Ascending aorta (tissue), 2 donors: ENCODE data around the gene KATNBL1. TPM values are rescaled to one million over a fixed set of nuclear protein-coding genes. Genes with fewer than 3 reads are reported as not detected.
"Not testable (repeated sequence)": the region's sequence is repeated elsewhere in the genome, so short reads cannot be mapped to it uniquely, and the experiment has no call there.

Experiments
- DNase-seq, 2 donors: peaks; one replicate each; pipeline ENCODE4 v3.0.0-alpha.2; 2019; ENCODE audit warnings: low spot score in 2 of 2
- H3K27ac ChIP-seq, 2 donors: fragments of 200-600 bp; sonication (generic); one replicate each; pipeline ENCODE4 v1.5.1; 2016 to 2017; ENCODE audit warnings: mild to moderate bottlenecking in 1 of 2
- H3K27me3 ChIP-seq: fragments of 200-600 bp; sonication (generic); one replicate; pipeline ENCODE4 v1.5.1; 2017
- H3K36me3 ChIP-seq, 2 donors: fragments of 200-600 bp; sonication (generic); one replicate each; pipeline ENCODE4 v1.5.1; 2016
- H3K4me1 ChIP-seq, 2 donors: fragments of 200-600 bp; sonication (generic); one replicate each; pipeline ENCODE4 v1.5.1; 2016 to 2017; ENCODE audit warnings: mild to moderate bottlenecking in 1 of 2
- H3K4me3 ChIP-seq, 2 donors: fragments of 200-600 bp; sonication (generic); one replicate each; pipeline ENCODE4 v1.5.1; 2016 to 2017; ENCODE audit warnings: mild to moderate bottlenecking in 1 of 2
- H3K9me3 ChIP-seq, 2 donors: fragments of 200-600 bp; sonication (generic); one replicate each; pipeline ENCODE4 v1.5.1; 2016
- intact Hi-C: fragments of 100-400 bp; cut with DNase I; formaldehyde crosslinking; loops from one replicate; pipeline ENCODE4 v1.15.1; 2023
- total RNA-seq: library from RNA; depleted of rRNA; stranded (reverse); fragments of >200 nt; gene quantifications from one replicate; pipeline ENCODE4 v1.1.0, GENCODE V29; 2016
- TF ChIP-seq, protein P1 (sequence below), 3 experiments: fragments of 200-600 bp in 2 of 3; fragments of 450-650 bp in 1 of 3; sonication (generic) in 2 of 3; IDR thresholded peaks; one replicate each; pipeline ENCODE4 v1.5.1; 2016 to 2019; ENCODE audit warnings: antibody characterized with exemption in 3 of 3, mild to moderate bottlenecking in 1 of 3, moderate library complexity in 1 of 3

Gene KATNBL1
- total RNA-seq, 1 donor from 2014 or later, result 34.3 TPM

DNA sequence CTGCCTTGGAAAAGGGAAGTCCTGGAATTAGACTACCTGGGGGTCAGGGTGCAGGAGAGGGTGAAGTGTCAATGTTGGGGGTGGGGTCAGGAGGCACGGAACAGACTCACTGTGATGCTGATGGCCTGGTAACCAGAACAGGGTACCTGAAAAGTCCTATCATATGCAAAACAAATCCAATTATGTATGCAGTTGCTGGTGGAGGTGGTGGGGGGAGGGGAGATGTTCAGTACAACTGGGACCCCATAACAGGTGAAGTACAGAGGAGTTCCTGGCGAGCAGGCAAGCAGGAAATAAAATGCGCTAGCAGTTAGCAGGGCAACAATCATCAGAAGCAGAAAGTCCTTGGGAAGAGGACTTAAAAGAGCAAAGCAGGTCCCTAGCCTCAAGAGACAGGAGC lies 4.2 kb upstream of the KATNBL1 start:
- intact Hi-C loops, result no loop called here
- H3K27me3 ChIP-seq, result no peaks in the 10 kb centered on the region
- H3K27ac ChIP-seq, result no peak overlapping the region
- H3K9me3 ChIP-seq, result no peaks in the 10 kb centered on the region
- DNase-seq, result no peak
- TF ChIP-seq, protein P1, sequence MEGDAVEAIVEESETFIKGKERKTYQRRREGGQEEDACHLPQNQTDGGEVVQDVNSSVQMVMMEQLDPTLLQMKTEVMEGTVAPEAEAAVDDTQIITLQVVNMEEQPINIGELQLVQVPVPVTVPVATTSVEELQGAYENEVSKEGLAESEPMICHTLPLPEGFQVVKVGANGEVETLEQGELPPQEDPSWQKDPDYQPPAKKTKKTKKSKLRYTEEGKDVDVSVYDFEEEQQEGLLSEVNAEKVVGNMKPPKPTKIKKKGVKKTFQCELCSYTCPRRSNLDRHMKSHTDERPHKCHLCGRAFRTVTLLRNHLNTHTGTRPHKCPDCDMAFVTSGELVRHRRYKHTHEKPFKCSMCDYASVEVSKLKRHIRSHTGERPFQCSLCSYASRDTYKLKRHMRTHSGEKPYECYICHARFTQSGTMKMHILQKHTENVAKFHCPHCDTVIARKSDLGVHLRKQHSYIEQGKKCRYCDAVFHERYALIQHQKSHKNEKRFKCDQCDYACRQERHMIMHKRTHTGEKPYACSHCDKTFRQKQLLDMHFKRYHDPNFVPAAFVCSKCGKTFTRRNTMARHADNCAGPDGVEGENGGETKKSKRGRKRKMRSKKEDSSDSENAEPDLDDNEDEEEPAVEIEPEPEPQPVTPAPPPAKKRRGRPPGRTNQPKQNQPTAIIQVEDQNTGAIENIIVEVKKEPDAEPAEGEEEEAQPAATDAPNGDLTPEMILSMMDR (IDR thresholded peaks at IDR 0.05), result no peak
- H3K36me3 ChIP-seq, result no peaks in the 10 kb centered on the region
- no peak overlapping the region for H3K4me3 ChIP-seq
- no peaks in the 10 kb centered on the region for H3K4me1 ChIP-seq

DNA sequence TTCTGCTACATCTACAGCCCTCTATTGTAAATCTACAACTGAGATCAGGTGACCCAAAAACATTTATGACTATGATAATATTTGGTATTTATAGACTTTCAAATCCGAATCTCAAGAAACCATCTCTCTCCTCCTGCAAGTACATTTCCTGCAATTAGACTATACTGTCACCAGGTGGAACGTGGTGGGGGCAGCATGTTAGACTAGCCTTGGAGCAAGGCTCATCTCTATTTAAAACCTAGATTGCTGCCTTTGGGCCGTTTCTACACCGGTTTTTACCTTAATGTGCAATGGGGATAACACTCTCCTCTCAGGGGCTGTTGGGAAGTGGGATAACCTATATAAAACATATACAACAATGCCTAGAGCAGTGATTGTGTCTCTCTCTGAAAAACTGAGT lies 3.8 kb upstream of the KATNBL1 start:
- Histone ChIP-seq H3K4me3 (no peak overlapping the region), H3K4me1 (no peaks in the 10 kb centered on the region), H3K36me3 (no peaks in the 10 kb centered on the region), H3K27me3 (no peaks in the 10 kb centered on the region), H3K9me3 (no peaks in the 10 kb centered on the region), H3K27ac (no peak overlapping the region)
- no peak for DNase-seq
- intact Hi-C loops, result no loop called here
- TF ChIP-seq, protein P1 (IDR thresholded peaks at IDR 0.05), result no peak

- Histone ChIP-seq H3K4me1 (peaks cover 0 to 10% of the 10 kb centered on the region in 2 donors), H3K9me3 (no peaks in the 10 kb centered on the region), H3K27ac (no peak overlapping the region), H3K36me3 (peaks cover 0 to 3% of the 10 kb centered on the region in 2 donors), H3K27me3 (no peaks in the 10 kb centered on the region), H3K4me3 (no peak overlapping the region)
- intact Hi-C loops, result no loop called here
- no peak for DNase-seq
- TF ChIP-seq, protein P1 (IDR thresholded peaks at IDR 0.05), result no peak
Measured at GRCh38 chr15:34206011-34206410, 3.9 kb downstream of the KATNBL1 start.

- intact Hi-C loops, result no loop called here
- TF ChIP-seq, protein P1 (IDR thresholded peaks at IDR 0.05), result no peak
- peaks cover 0 to 10% of the 10 kb centered on the region in 2 donors for H3K4me1 ChIP-seq
- H3K4me3 ChIP-seq, result no peak overlapping the region
- no peaks in the 10 kb centered on the region for H3K27me3 ChIP-seq
- H3K36me3 ChIP-seq, result peaks cover 0 to 3% of the 10 kb centered on the region in 2 donors
- H3K27ac ChIP-seq, result no peak overlapping the region
- H3K9me3 ChIP-seq, result no peaks in the 10 kb centered on the region
- DNase-seq, result no peak
Measured at GRCh38 chr15:34203936-34204335, 6.0 kb downstream of the KATNBL1 start.

DNA sequence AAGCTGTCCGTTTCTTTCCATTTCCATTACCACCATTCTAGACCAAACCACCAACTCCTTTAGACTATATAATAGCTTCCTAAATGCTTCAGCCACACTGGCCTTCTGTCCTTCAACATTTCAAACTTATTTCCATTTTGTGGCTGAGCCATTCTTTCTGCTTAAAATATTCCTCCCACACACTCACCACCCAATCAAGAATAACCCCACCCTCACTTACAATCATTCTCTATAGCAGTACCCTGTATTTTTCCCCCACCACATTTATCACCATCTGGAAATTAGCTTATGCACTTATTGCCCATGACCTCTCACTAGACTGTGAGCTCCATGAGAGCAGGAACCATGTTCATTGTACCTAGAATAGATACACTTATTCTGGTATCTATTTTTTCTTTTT lies 6.6 kb downstream of the KATNBL1 start:
- no peaks in the 10 kb centered on the region for H3K9me3 ChIP-seq
- no peaks in the 10 kb centered on the region for H3K27me3 ChIP-seq
- peaks cover 0 to 3% of the 10 kb centered on the region in 2 donors for H3K36me3 ChIP-seq
- DNase-seq, result no peak
- no peak overlapping the region for H3K27ac ChIP-seq
- intact Hi-C loops, result no loop called here
- peaks cover 0 to 6% of the 10 kb centered on the region in 2 donors for H3K4me1 ChIP-seq
- TF ChIP-seq, protein P1 (IDR thresholded peaks at IDR 0.05), result no peak
- H3K4me3 ChIP-seq, result no peak overlapping the region

GRCh38 chr15:34193272-34193671 lies 16.6 kb downstream of the KATNBL1 start:
- H3K27me3 ChIP-seq, H3K9me3 ChIP-seq, H3K4me3 ChIP-seq, intact Hi-C loops, DNase-seq, H3K36me3 ChIP-seq, H3K27ac ChIP-seq, H3K4me1 ChIP-seq: not testable (repeated sequence)
